Vagina (tissue), 2 donors: ENCODE data around the gene CNTROB. TPM values are rescaled to one million over a fixed set of nuclear protein-coding genes. Genes with fewer than 3 reads are reported as not detected.

ENCODE experiments used
- DNase-seq, 2 donors: peaks; one replicate each; pipeline ENCODE4 v3.0.0-alpha.2; 2017; ENCODE audit errors: extremely low spot score in 2 of 2
- H3K27ac ChIP-seq: fragments of 200-600 bp; sonication (generic); one replicate; pipeline ENCODE4 v1.5.1; 2019
- H3K27me3 ChIP-seq: fragments of 200-600 bp; sonication (generic); one replicate; pipeline ENCODE4 v1.5.1; 2019
- H3K36me3 ChIP-seq, 2 donors: fragments of 200-600 bp; sonication (generic); one replicate each; pipeline ENCODE4 v1.5.1; 2017 to 2019
- H3K4me1 ChIP-seq: fragments of 200-600 bp; sonication (generic); one replicate; pipeline ENCODE4 v1.5.1; 2019
- H3K4me3 ChIP-seq, 2 donors: fragments of 200-600 bp; sonication (generic); 1 replicate in 1 of 2; 2 replicates in 1 of 2; pipeline ENCODE4 v1.5.1; 2016 to 2019
- H3K9me3 ChIP-seq: fragments of 200-600 bp; sonication (generic); one replicate; pipeline ENCODE4 v1.5.1; 2019
- CTCF ChIP-seq, 3 experiments: fragments of 450-650 bp in 2 of 3; fragments of 200-600 bp in 1 of 3; sonication (generic) in 1 of 3; IDR thresholded peaks; one replicate each; pipeline ENCODE4 v1.5.1; 2017 to 2019; ENCODE audit warnings: antibody characterized with exemption in 3 of 3, mild to moderate bottlenecking in 2 of 3, moderate library complexity in 2 of 3
- POLR2A ChIP-seq, 2 donors: fragments of 450-650 bp; IDR thresholded peaks; one replicate each; pipeline ENCODE4 v1.6.1; 2017; ENCODE audit warnings: antibody characterized with exemption in 2 of 2, mild to moderate bottlenecking in 2 of 2, moderate library complexity in 2 of 2
- POLR2AphosphoS5 ChIP-seq, 2 donors: sonication (generic); formaldehyde crosslinking; IDR thresholded peaks; one replicate each; pipeline ENCODE4 v1.9.0; 2017; ENCODE audit warnings: antibody characterized with exemption in 2 of 2, mild to moderate bottlenecking in 2 of 2, low read depth in 1 of 2; ENCODE audit not compliant: insufficient read depth in 1 of 2
- intact Hi-C: fragments of 100-400 bp; cut with DNase I; formaldehyde crosslinking; loops from one replicate; pipeline ENCODE4 v1.15.1; 2023
- total RNA-seq: library from RNA; depleted of rRNA; stranded (reverse); fragments of >200 nt; gene quantifications from one replicate; pipeline ENCODE4 v1.2.3, GENCODE V29; 2016

Gene CNTROB
- total RNA-seq, 1 donor from 2014 or later = 20.9 TPM

GRCh38 chr17:7922845-7923628 is 9.0 kb upstream of the CNTROB start:
- no peaks in the 10 kb centered on the region for H3K27me3 ChIP-seq
- H3K36me3 ChIP-seq = no peaks in the 10 kb centered on the region
- H3K9me3 ChIP-seq = no peaks in the 10 kb centered on the region
- H3K4me3 ChIP-seq = peak overlapping the region; percentile 43 to 50
- H3K4me1 ChIP-seq = peaks cover 13% of the 10 kb centered on the region
- peak overlapping the region; percentile 60 for H3K27ac ChIP-seq
- intact Hi-C loops = no loop called here
- no peak for DNase-seq
- TF ChIP-seq CTCF (IDR thresholded peaks at IDR 0.05) (no peak), POLR2A (IDR thresholded peaks at IDR 0.05) (peak in 1 of 2 donors; percentile 48), POLR2AphosphoS5 (IDR thresholded peaks at IDR 0.05; ENCODE audit: insufficient read depth in 1 of 2, low read depth in 1 of 2) (peak; percentile 11 to 78)

GRCh38 chr17:7927596-7927995 is 4.4 kb upstream of the CNTROB start:
- intact Hi-C loops = no loop called here
- Histone ChIP-seq H3K27ac (no peak overlapping the region), H3K9me3 (no peaks in the 10 kb centered on the region), H3K4me3 (no peak overlapping the region), H3K27me3 (no peaks in the 10 kb centered on the region), H3K4me1 (peaks cover 34% of the 10 kb centered on the region), H3K36me3 (no peaks in the 10 kb centered on the region)
- TF ChIP-seq POLR2A (IDR thresholded peaks at IDR 0.05) = no peak
- TF ChIP-seq POLR2AphosphoS5 (IDR thresholded peaks at IDR 0.05; ENCODE audit: insufficient read depth in 1 of 2, low read depth in 1 of 2) = no peak
- DNase-seq = no peak

GRCh38 chr17:7929158-7930023 is 2.6 kb upstream of the CNTROB start, which contains the start of gene KCNAB3:
KCNAB3 (minus strand) TSS chr17:7929856; CDS start chr17:7929435, 421 bp downstream.
- Histone ChIP-seq H3K9me3 (no peaks in the 10 kb centered on the region), H3K4me3 (peak within 1 kb of the TSS in 1 of 2 donors; percentile 24), H3K36me3 (no peaks in the 10 kb centered on the region), H3K27ac (no peak within 1 kb of the TSS), H3K4me1 (peaks cover 44% of the 10 kb centered on the region), H3K27me3 (no peaks in the 10 kb centered on the region)
- intact Hi-C loops = no loop called here
- no peak for TF ChIP-seq POLR2AphosphoS5 (IDR thresholded peaks at IDR 0.05; ENCODE audit: insufficient read depth in 1 of 2, low read depth in 1 of 2)
- no peak for TF ChIP-seq CTCF (IDR thresholded peaks at IDR 0.05)
- no peak for TF ChIP-seq POLR2A (IDR thresholded peaks at IDR 0.05)
- DNase-seq = no peak

GRCh38 chr17:7930841-7931631 is 970 bp upstream of the CNTROB start:
- peaks cover 46% of the 10 kb centered on the region for H3K4me1 ChIP-seq
- no peak for DNase-seq
- H3K27ac ChIP-seq = peak overlapping the region; percentile 89
- no peaks in the 10 kb centered on the region for H3K9me3 ChIP-seq
- no peaks in the 10 kb centered on the region for H3K27me3 ChIP-seq
- peak overlapping the region; percentile 71 to 88 for H3K4me3 ChIP-seq
- H3K36me3 ChIP-seq = no peaks in the 10 kb centered on the region
- no peak for TF ChIP-seq POLR2A (IDR thresholded peaks at IDR 0.05)
- no peak for TF ChIP-seq POLR2AphosphoS5 (IDR thresholded peaks at IDR 0.05; ENCODE audit: insufficient read depth in 1 of 2, low read depth in 1 of 2)
- no peak for TF ChIP-seq CTCF (IDR thresholded peaks at IDR 0.05)
- intact Hi-C loops = no loop called here

- TF ChIP-seq POLR2AphosphoS5 (IDR thresholded peaks at IDR 0.05; ENCODE audit: insufficient read depth in 1 of 2, low read depth in 1 of 2) (no peak), CTCF (IDR thresholded peaks at IDR 0.05) (no peak), POLR2A (IDR thresholded peaks at IDR 0.05) (no peak)
- peak overlapping the region; percentile 89 for H3K27ac ChIP-seq
- peak overlapping the region; percentile 71 to 88 for H3K4me3 ChIP-seq
- H3K9me3 ChIP-seq = no peaks in the 10 kb centered on the region
- intact Hi-C loops = no loop called here
- no peaks in the 10 kb centered on the region for H3K27me3 ChIP-seq
- H3K4me1 ChIP-seq = peaks cover 46% of the 10 kb centered on the region
- H3K36me3 ChIP-seq = peaks cover 0 to 14% of the 10 kb centered on the region in 2 donors
- DNase-seq = no peak
Observed at GRCh38 chr17:7932483-7932891, 481 bp downstream of the CNTROB start.
